Uterus (tissue), 4 donors: ENCODE measurements around the gene PUDP. TPM values are rescaled to one million over a fixed set of nuclear protein-coding genes. Genes with fewer than 3 reads are reported as not detected.

ENCODE experiments used
- DNase-seq, 2 donors: peaks; one replicate each; pipeline ENCODE4 v3.0.0-alpha.2; 2019 to 2020
- H3K27ac ChIP-seq, 2 donors: fragments of 200-600 bp; sonication (generic); 1 replicate in 1 of 2; 2 replicates in 1 of 2; pipeline ENCODE4 v1.5.1; 2016 to 2018
- H3K27me3 ChIP-seq, 2 donors: fragments of 200-600 bp; sonication (generic); one replicate each; pipeline ENCODE4 v1.5.1; 2018 to 2019; ENCODE audit warnings: control low read depth in 1 of 2
- H3K36me3 ChIP-seq, 2 donors: fragments of 200-600 bp; sonication (generic); one replicate each; pipeline ENCODE4 v1.5.1; 2019; ENCODE audit warnings: control low read depth in 1 of 2
- H3K4me1 ChIP-seq, 2 donors: fragments of 200-600 bp; sonication (generic); one replicate each; pipeline ENCODE4 v1.5.1; 2018 to 2019; ENCODE audit warnings: control low read depth in 1 of 2
- H3K4me3 ChIP-seq, 2 donors: fragments of 200-600 bp; sonication (generic); 1 replicate in 1 of 2; 2 replicates in 1 of 2; pipeline ENCODE4 v1.5.1; 2018 to 2019; ENCODE audit warnings: mild to moderate bottlenecking in 1 of 2
- H3K9me3 ChIP-seq, 2 donors: fragments of 200-600 bp; sonication (generic); one replicate each; pipeline ENCODE4 v1.5.1; 2019; ENCODE audit warnings: control low read depth in 1 of 2
- POLR2A ChIP-seq, 2 donors: fragments of 450-650 bp; IDR thresholded peaks; one replicate each; pipeline ENCODE4 v1.6.1; 2016; ENCODE audit warnings: antibody characterized with exemption in 2 of 2, mild to moderate bottlenecking in 1 of 2, moderate library complexity in 1 of 2
- intact Hi-C: fragments of 100-400 bp; cut with DNase I; formaldehyde crosslinking; loops from one replicate; pipeline ENCODE4 v1.15.1; 2023; ENCODE audit warnings: low total_unique reads
- total RNA-seq, 4 donors: library from RNA; depleted of rRNA in 3 of 4; stranded (reverse); fragments of >200 nt in 3 of 4; gene quantifications; one replicate each; pipeline versions ENCODE4 v1.1.0 to v1.2.4, GENCODE V29; 2014 to 2023
- TF ChIP-seq, protein P1 (sequence below), 4 experiments: fragments of 200-600 bp in 2 of 4; fragments of 450-650 bp in 2 of 4; sonication (generic) in 2 of 4; IDR thresholded peaks; one replicate each; pipeline ENCODE4 v1.5.1; 2016 to 2019; ENCODE audit warnings: antibody characterized with exemption in 4 of 4, mild to moderate bottlenecking in 2 of 4, moderate library complexity in 1 of 4
- donor health status: DM: yes; HTN: yes; CAD: no.

Gene PUDP
- total RNA-seq, 4 donors from 2014 or later, result 11.4 to 32.3 (median 14.5) TPM

DNA sequence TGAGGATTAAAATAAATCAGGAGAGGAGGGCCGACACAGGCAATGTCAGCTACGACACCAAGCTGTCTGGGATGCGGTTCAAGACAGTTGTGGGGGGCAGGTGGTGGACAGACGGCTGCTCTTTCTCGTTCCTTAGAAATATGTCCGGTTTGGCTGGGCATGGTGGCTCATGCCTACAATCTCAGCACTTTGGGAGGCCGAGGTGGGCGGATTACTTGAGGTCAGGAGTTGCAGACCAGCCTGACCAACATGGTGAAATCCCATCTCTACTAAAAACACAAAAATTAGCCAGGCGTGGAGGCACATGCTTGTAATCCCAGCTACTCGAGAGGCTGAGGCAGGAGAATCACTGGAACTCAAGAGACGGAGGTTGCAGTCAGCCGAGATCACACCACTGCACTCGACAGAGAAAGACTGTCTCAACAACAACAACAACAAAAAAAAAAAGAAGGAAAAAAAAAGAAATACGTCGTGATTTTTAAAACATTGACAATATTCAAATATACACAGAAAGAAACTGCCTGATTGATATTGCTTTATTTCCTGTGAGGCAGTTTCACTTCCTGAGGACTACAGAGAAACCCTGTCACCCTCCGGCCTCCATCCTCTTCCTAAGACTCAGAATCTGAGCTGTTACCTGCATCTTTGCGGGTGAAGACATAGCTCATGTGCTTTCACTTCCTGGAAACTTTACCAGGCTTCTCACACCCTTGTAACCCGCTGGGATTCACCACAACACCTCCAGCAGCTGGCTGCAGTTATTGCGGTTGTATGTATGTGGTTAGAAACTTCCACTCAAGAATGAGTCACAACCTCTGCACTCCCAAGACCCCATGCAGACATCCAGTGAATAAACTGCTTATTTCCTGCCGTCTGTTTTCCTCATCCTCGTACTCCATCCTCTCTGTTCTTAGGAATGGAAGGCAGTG is 64.2 kb downstream of the PUDP start:
- Histone ChIP-seq H3K36me3 (no peaks in the 10 kb centered on the region), H3K27me3 (no peaks in the 10 kb centered on the region), H3K27ac (no peak overlapping the region), H3K4me1 (no peaks in the 10 kb centered on the region), H3K4me3 (no peak overlapping the region), H3K9me3 (no peaks in the 10 kb centered on the region)
- TF ChIP-seq POLR2A (IDR thresholded peaks at IDR 0.05), result no peak
- TF ChIP-seq, protein P1, sequence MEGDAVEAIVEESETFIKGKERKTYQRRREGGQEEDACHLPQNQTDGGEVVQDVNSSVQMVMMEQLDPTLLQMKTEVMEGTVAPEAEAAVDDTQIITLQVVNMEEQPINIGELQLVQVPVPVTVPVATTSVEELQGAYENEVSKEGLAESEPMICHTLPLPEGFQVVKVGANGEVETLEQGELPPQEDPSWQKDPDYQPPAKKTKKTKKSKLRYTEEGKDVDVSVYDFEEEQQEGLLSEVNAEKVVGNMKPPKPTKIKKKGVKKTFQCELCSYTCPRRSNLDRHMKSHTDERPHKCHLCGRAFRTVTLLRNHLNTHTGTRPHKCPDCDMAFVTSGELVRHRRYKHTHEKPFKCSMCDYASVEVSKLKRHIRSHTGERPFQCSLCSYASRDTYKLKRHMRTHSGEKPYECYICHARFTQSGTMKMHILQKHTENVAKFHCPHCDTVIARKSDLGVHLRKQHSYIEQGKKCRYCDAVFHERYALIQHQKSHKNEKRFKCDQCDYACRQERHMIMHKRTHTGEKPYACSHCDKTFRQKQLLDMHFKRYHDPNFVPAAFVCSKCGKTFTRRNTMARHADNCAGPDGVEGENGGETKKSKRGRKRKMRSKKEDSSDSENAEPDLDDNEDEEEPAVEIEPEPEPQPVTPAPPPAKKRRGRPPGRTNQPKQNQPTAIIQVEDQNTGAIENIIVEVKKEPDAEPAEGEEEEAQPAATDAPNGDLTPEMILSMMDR (IDR thresholded peaks at IDR 0.05), result no peak
- intact Hi-C loops, result no loop called here
- no peak for DNase-seq

DNA sequence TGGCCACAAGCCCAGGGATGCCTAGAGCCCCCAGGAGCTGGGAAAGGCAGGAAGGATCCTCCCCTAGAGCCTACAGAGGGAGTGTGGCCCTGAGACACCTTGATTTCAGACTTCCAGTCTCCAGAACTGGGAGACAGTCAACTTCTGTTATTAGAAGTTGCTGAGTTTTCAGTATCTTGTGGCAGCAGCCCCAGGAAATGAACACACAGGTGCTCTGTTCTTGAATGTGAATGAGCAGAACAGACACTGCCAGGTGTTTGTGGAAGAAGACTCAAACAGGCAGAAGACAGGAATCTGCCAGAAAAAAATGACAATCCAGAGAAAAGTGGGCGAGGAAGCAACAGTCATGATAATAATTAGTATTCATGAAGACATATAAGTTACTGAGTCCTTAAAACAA is 64.9 kb downstream of the PUDP start:
- H3K27me3 ChIP-seq, result no peaks in the 10 kb centered on the region
- TF ChIP-seq POLR2A (IDR thresholded peaks at IDR 0.05), result no peak
- TF ChIP-seq, protein P1 (IDR thresholded peaks at IDR 0.05), result no peak
- intact Hi-C loops, result no loop called here
- H3K4me3 ChIP-seq, result no peak overlapping the region
- H3K27ac ChIP-seq, result no peak overlapping the region
- no peaks in the 10 kb centered on the region for H3K36me3 ChIP-seq
- no peaks in the 10 kb centered on the region for H3K4me1 ChIP-seq
- DNase-seq, result no peak
- H3K9me3 ChIP-seq, result no peaks in the 10 kb centered on the region

DNA sequence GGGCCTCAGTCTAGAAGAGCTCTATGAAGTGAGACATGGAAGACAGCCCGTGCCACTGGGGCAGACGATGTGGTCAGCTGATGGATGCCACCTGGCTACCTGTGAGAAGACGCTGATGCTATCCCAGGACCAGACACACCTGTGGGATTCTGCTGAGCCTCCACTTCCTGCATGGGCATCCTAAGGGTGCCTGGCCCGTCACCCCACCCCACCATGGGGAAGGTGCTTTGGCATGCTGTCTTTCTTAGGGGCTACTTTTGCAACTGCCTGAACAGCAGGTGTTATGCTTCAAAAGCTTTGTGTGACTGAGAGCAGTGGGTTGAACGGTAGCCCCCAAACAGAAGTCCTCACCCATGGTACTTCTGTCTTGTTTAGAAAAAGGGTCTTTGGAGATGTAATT is 65.4 kb downstream of the PUDP start:
- no peak for TF ChIP-seq POLR2A (IDR thresholded peaks at IDR 0.05)
- TF ChIP-seq, protein P1 (IDR thresholded peaks at IDR 0.05), result no peak
- Histone ChIP-seq H3K4me3 (no peak overlapping the region), H3K27ac (no peak overlapping the region), H3K36me3 (no peaks in the 10 kb centered on the region), H3K27me3 (no peaks in the 10 kb centered on the region), H3K9me3 (no peaks in the 10 kb centered on the region), H3K4me1 (no peaks in the 10 kb centered on the region)
- no peak for DNase-seq
- intact Hi-C loops, result no loop called here

DNA sequence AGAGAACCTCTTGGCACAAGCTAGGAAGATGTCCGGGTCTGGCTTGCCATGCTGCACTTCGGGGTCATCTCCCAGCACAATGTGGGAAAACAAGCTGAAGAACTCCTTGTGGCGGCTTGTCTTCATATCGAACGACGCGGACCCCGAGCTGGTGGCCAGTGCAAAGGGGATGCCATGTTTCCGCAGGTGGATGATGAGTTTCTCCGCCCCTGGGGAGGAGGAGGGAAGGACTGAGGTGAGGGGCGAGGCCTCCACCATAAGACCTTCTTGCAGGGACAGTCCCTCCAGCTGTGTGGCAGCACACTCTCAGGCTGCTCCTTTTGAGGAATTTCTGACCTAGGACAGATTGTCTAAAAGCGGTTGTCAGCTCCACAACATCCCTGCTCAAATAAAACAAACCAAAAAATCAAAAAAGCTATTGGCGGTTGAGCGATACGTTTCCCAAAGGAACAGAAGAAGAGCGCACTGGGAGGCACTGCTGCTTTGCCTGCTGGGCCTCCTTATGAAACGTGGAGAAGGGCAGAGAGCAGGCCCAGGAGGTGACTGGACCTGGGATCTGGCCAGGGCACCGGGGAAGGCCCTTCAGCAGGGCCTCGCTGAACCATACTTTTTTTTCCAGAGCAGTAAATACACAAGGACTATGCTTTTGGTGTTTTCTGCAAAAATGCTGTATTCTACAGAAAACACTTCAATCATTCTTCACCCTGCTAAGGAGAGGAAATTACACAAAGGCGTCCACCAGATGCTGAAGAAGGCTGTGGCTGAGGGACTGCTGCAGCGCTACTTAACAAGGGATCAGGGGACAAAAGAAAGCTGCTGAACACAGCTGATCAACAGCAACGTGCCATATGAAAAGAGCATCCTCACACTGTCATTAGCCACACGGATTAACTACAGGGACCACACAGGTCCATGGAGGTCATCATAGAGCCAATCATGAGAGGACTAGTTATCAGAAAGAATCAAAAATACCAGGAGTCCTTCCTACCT is 70.4 kb downstream of the PUDP start:
- TF ChIP-seq, protein P1 (IDR thresholded peaks at IDR 0.05), result no peak
- TF ChIP-seq POLR2A (IDR thresholded peaks at IDR 0.05), result no peak
- Histone ChIP-seq H3K4me3 (no peak overlapping the region), H3K27ac (no peak overlapping the region), H3K4me1 (no peaks in the 10 kb centered on the region), H3K9me3 (no peaks in the 10 kb centered on the region), H3K27me3 (no peaks in the 10 kb centered on the region), H3K36me3 (no peaks in the 10 kb centered on the region)
- intact Hi-C loops, result no loop called here
- no peak for DNase-seq
